HepG2 (cell line): ENCODE data around the gene DYNLL2. TPM values are rescaled to one million over a fixed set of nuclear protein-coding genes. Genes with fewer than 3 reads are reported as not detected.

Experiments used
- ATAC-seq: fragments of 200-7000 bp; cut with Tn5 transposase; 3 replicates; pipeline ENCODE4 v1.9.1; 2020; ENCODE audit warnings: mild to moderate bottlenecking, moderate library complexity
- BruUV-seq: library from RNA; stranded (reverse); fragments of 400-500 nt; replicated peaks from 2 replicates; lab custom pipeline; 2021; lab: Mats Ljungman, UMichigan
- CTCF ChIA-PET: fragments of 300-600 bp; formaldehyde crosslinking; extraction: SDS; loops from one replicate; lab custom pipeline; 2021; ENCODE audit warnings: low total read pairs, inconsistent platforms, low intra/inter-chr PET ratio; lab: Yijun Ruan, JAX
- POLR2A ChIA-PET: fragments of 350-600 bp; sonication (Branson Sonifier 250); formaldehyde crosslinking; loops from one replicate; lab custom pipeline; 2020; ENCODE audit warnings: antibody characterized with exemption, inconsistent platforms; lab: Yijun Ruan, JAX
- DNase-seq: peaks from one replicate; pipeline ENCODE4 v3.0.0-alpha.2; 2015; ENCODE audit warnings: low spot score
- FAIRE-seq: peaks from 3 replicates; lab custom pipeline; 2011; peaks lifted over from hg19 to GRCh38; lab: Jason Lieb, UNC
- H2AFZ ChIP-seq: one replicate; pipeline ENCODE4 v1.6.1; 2011; ENCODE audit warnings: low read length, inconsistent platforms
- H3K27ac ChIP-seq: fragments of 300-600 bp; 3 replicates; pipeline ENCODE4 v1.8.0; 2011; ENCODE audit warnings: mixed run types, mild to moderate bottlenecking, mixed read lengths, low read length, inconsistent platforms; ENCODE audit not compliant: insufficient read depth; ENCODE audit errors: extremely low read length
- H3K27me3 ChIP-seq, 2 experiments: fragments of 200-600 bp in 1 of 2; 2 replicates in 1 of 2; 3 replicates in 1 of 2; pipeline versions ENCODE4 v1.6.0 to v1.8.0; 2011; ENCODE audit warnings: low read length in 2 of 2, mild to moderate bottlenecking in 2 of 2, moderate library complexity in 2 of 2, inconsistent platforms in 1 of 2; ENCODE audit not compliant: insufficient read depth in 2 of 2, control insufficient read depth in 1 of 2
- H3K36me3 ChIP-seq, 2 experiments: fragments of 200-600 bp in 1 of 2; replicated peaks in 1 of 2; 2 replicates in 1 of 2; 3 replicates in 1 of 2; pipeline versions ENCODE4 v1.5.1 to v1.8.0; 2011; ENCODE audit warnings: low read length in 2 of 2, inconsistent platforms in 1 of 2; ENCODE audit not compliant: insufficient read depth in 2 of 2, control insufficient read depth in 1 of 2
- H3K4me1 ChIP-seq: 2 replicates; pipeline ENCODE4 v1.5.1; 2012; ENCODE audit warnings: low read length, inconsistent platforms; ENCODE audit not compliant: insufficient read depth
- H3K4me2 ChIP-seq: 2 replicates; pipeline ENCODE4 v1.6.0; 2011; ENCODE audit warnings: low read depth, low read length, inconsistent platforms
- H3K4me3 ChIP-seq, 3 experiments: fragments of 200-600 bp in 1 of 3; sonication (generic), shearing (Covaris generic) in 1 of 3; replicated peaks in 1 of 3; 2 replicates each; pipeline ENCODE4 v1.5.1; 2011 to 2016; ENCODE audit warnings: low read length in 3 of 3, inconsistent platforms in 2 of 3, low read depth in 2 of 3, mild to moderate bottlenecking in 2 of 3, control low read depth in 1 of 3, mixed read lengths in 1 of 3; ENCODE audit not compliant: insufficient read depth in 1 of 3
- H3K79me2 ChIP-seq: one replicate; pipeline ENCODE4 v1.6.1; 2011; ENCODE audit warnings: low read length, inconsistent platforms; ENCODE audit not compliant: insufficient read depth
- H3K9ac ChIP-seq: 2 replicates; pipeline ENCODE4 v1.6.0; 2011; ENCODE audit warnings: mild to moderate bottlenecking, low read depth, low read length, inconsistent platforms; ENCODE audit not compliant: insufficient read depth
- H3K9me3 ChIP-seq: 2 replicates; pipeline ENCODE4 v1.5.1; 2012; ENCODE audit warnings: mild to moderate bottlenecking, low read length
- H4K20me1 ChIP-seq: 2 replicates; pipeline ENCODE4 v1.6.0; 2011; ENCODE audit warnings: inconsistent platforms, mild to moderate bottlenecking, low read length, moderate library complexity; ENCODE audit not compliant: insufficient read depth
- ARNTL ChIP-seq: sonication (generic); formaldehyde crosslinking; IDR thresholded peaks from 2 replicates; pipeline ENCODE4 v1.4.0; 2020; ENCODE audit warnings: mild to moderate bottlenecking, missing genetic modification reagents
- CHCHD3 ChIP-seq: sonication (generic); formaldehyde crosslinking; IDR thresholded peaks from 2 replicates; pipeline ENCODE4 v1.8.0; 2022; ENCODE audit warnings: mild to moderate bottlenecking, missing genetic modification reagents, moderate library complexity
- GLI4 ChIP-seq: sonication (generic); formaldehyde crosslinking; IDR thresholded peaks from 2 replicates; pipeline ENCODE4 v1.5.1; 2020; ENCODE audit warnings: missing genetic modification reagents, mild to moderate bottlenecking, moderate library complexity, borderline replicate concordance
- KAT2B ChIP-seq: fragments of 150-350 bp; IDR thresholded peaks from 2 replicates; pipeline ENCODE4 v1.6.1; 2014; ENCODE audit warnings: low read depth, low read length, borderline replicate concordance
- NPAS2 ChIP-seq: sonication (generic); formaldehyde crosslinking; IDR thresholded peaks from 2 replicates; pipeline ENCODE4 v1.8.0; 2022; ENCODE audit warnings: mild to moderate bottlenecking, missing genetic modification reagents, borderline replicate concordance
- NR1H2 ChIP-seq: sonication (generic); formaldehyde crosslinking; IDR thresholded peaks from 2 replicates; pipeline ENCODE4 v1.8.1; 2022; ENCODE audit warnings: low read depth, missing genetic modification reagents, borderline replicate concordance
- PAXIP1 ChIP-seq: sonication (generic); formaldehyde crosslinking; conservative IDR thresholded peaks from 2 replicates; pipeline ENCODE4 v1.4.0; 2020; ENCODE audit warnings: mild to moderate bottlenecking, missing genetic modification reagents, moderate library complexity
- RARG ChIP-seq: sonication (generic); formaldehyde crosslinking; IDR thresholded peaks from 2 replicates; pipeline ENCODE4 v1.4.0; 2020; ENCODE audit warnings: low read depth, mild to moderate bottlenecking, missing genetic modification reagents
- RFX1 ChIP-seq: fragments of 450-650 bp; IDR thresholded peaks from 2 replicates; pipeline ENCODE4 v1.6.1; 2017
- TAF1 ChIP-seq: sonication (generic); formaldehyde crosslinking; IDR thresholded peaks from 2 replicates; pipeline ENCODE4 v1.4.0; 2020; ENCODE audit warnings: missing genetic modification reagents
- TAF15 ChIP-seq: fragments of 200-400 bp; formaldehyde crosslinking; IDR thresholded peaks from one replicate; pipeline ENCODE4 v1.6.1; 2018; ENCODE audit warnings: mild to moderate bottlenecking, low read depth, low read length; ENCODE audit not compliant: poor library complexity, severe bottlenecking
- ZNF207 ChIP-seq: fragments of 450-650 bp; IDR thresholded peaks from 2 replicates; pipeline ENCODE4 v1.6.1; 2016; ENCODE audit warnings: antibody characterized with exemption, borderline replicate concordance
- ZNF570 ChIP-seq: sonication (generic); formaldehyde crosslinking; IDR thresholded peaks from 2 replicates; pipeline ENCODE4 v1.4.0; 2020; ENCODE audit warnings: mild to moderate bottlenecking, missing genetic modification reagents, borderline replicate concordance
- ZNF850 ChIP-seq: sonication (generic); formaldehyde crosslinking; conservative IDR thresholded peaks from 2 replicates; pipeline ENCODE4 v1.9.0; 2021; ENCODE audit warnings: mild to moderate bottlenecking, missing genetic modification reagents
- WGBS: methylation state at CpG from one replicate; pipeline ENCODE4 v1.1.6; 2017; ENCODE audit warnings: low lambda C conversion rate; 5-methylcytosine and 5-hydroxymethylcytosine counted together
- in situ Hi-C: cut with HindIII; loops from 2 replicates; pipeline ENCODE4 v1.10.0; 2017; ENCODE audit warnings: low pct_unique_long_range_greater_than_20kb; ENCODE audit not compliant: extremely low pct_ligation_motif_present
- intact Hi-C: fragments of 100-400 bp; cut with micrococcal nuclease; formaldehyde crosslinking; loops from one replicate; pipeline ENCODE4 v1.10.0; 2022; ENCODE audit not compliant: unreplicated experiment
- polyA plus RNA-seq, 8 experiments: library from polyadenylated mRNA; depleted of rRNA in 3 of 8; stranded (reverse) in 7 of 8; unstranded in 1 of 8; fragments of >200 nt; fragmentation: Illumina TruSeq in 4 of 8; extraction: Trizol in 4 of 8; gene quantifications; 2 replicates each; pipeline versions ENCODE4 v1.2.1 to v1.2.3, GENCODE V29; 2011 to 2016; ENCODE audit warnings: low read depth in 4 of 8, missing spikeins in 1 of 8, mixed read lengths in 1 of 8; ENCODE audit not compliant: insufficient read depth in 1 of 8
- total RNA-seq, 5 experiments: library from RNA; depleted of rRNA; stranded (reverse); fragments of >200 nt; fragmentation: Illumina TruSeq; extraction: Trizol; gene quantifications; 2 replicates each; pipeline ENCODE4 v1.2.3, GENCODE V29; 2016; ENCODE audit warnings: low read depth in 1 of 5
- TF ChIP-seq, protein P1 (sequence below): sonication (generic); formaldehyde crosslinking; IDR thresholded peaks from 2 replicates; pipeline ENCODE4 v1.8.1; 2023; ENCODE audit warnings: mild to moderate bottlenecking, inconsistent platforms, moderate library complexity, missing genetic modification reagents, borderline replicate concordance
- TF ChIP-seq, protein P2 (sequence below): IDR thresholded peaks from 2 replicates; pipeline ENCODE4 v1.6.1; 2016; ENCODE audit warnings: missing compliant biosample characterization, missing genetic modification reagents, borderline replicate concordance
- TF ChIP-seq, protein P3 (sequence below): sonication (generic); formaldehyde crosslinking; IDR thresholded peaks from 2 replicates; pipeline ENCODE4 v1.4.0; 2020; ENCODE audit warnings: low read depth, mild to moderate bottlenecking, missing genetic modification reagents

Gene DYNLL2
- total and polyA plus RNA-seq, 2 of the 13 experiments (the other 11 are each of a cell fraction or from before 2014, with no cell fraction given), result 9.5 to 29.0 TPM

GRCh38 chr17:58040386-58040785 is 42.8 kb upstream of the DYNLL2 start:
- WGBS, result 40% methylated on average over 8 of the region's 8 CpGs
- Histone ChIP-seq H3K79me2 (no peaks in the 10 kb centered on the region), H3K27me3 (peaks cover 3 to 45% of the 10 kb centered on the region in 2 experiments; a peak in 3 of 5 replicates), H3K4me3 (no peak overlapping the region), H3K4me2 (no peak overlapping the region), H4K20me1 (no peaks in the 10 kb centered on the region), H3K9ac (no peak overlapping the region), H3K4me1 (0 out of 2 replicates have a peak, but pooled peaks cover 6% of the 10 kb centered on the region), H2AFZ (no peak overlapping the region), H3K27ac (no peak overlapping the region), H3K36me3 (no peaks in the 10 kb centered on the region), H3K9me3 (no peaks in the 10 kb centered on the region)
- FAIRE-seq (no peak), DNase-seq (no peak), ATAC-seq (no peak)
- intact Hi-C loops, result no loop called here
- CTCF ChIA-PET, result no interaction called here
- BruUV-seq, result no TSS peak
- in situ Hi-C loops, result loop anchor here (25.0 kb wide), 1 partner anchor 422 kb away; no protein-coding TSS in a partner anchor
- TF ChIP-seq ZNF207 (no peak), RARG (CRISPR knock-in tag) (no peak), RFX1 (no peak), ZNF850 (CRISPR knock-in tag) (no peak), KAT2B (no peak), GLI4 (CRISPR knock-in tag) (no peak), TAF15 (no peak), ZNF570 (CRISPR knock-in tag) (no peak), NPAS2 (no peak), CHCHD3 (CRISPR knock-in tag) (no peak), ARNTL (CRISPR knock-in tag) (no peak), NR1H2 (CRISPR knock-in tag) (no peak), PAXIP1 (CRISPR knock-in tag) (no peak), TAF1 (no peak)
- TF ChIP-seq, protein P1, sequence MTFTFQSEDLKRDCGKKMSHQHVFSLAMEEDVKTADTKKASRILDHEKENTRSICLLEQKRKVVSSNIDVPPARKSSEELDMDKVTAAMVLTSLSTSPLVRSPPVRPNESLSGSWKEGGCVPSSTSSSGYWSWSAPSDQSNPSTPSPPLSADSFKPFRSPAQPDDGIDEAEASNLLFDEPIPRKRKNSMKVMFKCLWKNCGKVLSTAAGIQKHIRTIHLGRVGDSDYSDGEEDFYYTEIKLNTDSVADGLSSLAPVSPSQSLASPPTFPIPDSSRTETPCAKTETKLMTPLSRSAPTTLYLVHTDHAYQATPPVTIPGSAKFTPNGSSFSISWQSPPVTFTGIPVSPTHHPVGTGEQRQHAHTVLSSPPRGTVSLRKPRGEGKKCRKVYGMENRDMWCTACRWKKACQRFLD (CRISPR knock-in tag), result no peak
- TF ChIP-seq, protein P2, sequence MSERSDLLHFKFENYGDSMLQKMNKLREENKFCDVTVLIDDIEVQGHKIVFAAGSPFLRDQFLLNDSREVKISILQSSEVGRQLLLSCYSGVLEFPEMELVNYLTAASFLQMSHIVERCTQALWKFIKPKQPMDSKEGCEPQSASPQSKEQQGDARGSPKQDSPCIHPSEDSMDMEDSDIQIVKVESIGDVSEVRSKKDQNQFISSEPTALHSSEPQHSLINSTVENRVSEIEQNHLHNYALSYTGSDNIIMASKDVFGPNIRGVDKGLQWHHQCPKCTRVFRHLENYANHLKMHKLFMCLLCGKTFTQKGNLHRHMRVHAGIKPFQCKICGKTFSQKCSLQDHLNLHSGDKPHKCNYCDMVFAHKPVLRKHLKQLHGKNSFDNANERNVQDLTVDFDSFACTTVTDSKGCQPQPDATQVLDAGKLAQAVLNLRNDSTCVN (CRISPR knock-in tag), result no peak
- TF ChIP-seq, protein P3, sequence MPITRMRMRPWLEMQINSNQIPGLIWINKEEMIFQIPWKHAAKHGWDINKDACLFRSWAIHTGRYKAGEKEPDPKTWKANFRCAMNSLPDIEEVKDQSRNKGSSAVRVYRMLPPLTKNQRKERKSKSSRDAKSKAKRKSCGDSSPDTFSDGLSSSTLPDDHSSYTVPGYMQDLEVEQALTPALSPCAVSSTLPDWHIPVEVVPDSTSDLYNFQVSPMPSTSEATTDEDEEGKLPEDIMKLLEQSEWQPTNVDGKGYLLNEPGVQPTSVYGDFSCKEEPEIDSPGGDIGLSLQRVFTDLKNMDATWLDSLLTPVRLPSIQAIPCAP (CRISPR knock-in tag), result no peak
- POLR2A ChIA-PET, result no interaction called here
